Kidney epithelial cell (primary cell): ENCODE measurements around the gene EPHB2. TPM values are rescaled to one million over a fixed set of nuclear protein-coding genes. Genes with fewer than 3 reads are reported as not detected.

Experiments
- DNase-seq: peaks from one replicate; pipeline ENCODE4 v3.0.0-alpha.2; 2010; ENCODE audit warnings: low read depth
- H3K27me3 ChIP-seq: 2 replicates; pipeline ENCODE4 v1.6.0; 2011; ENCODE audit warnings: low read length; ENCODE audit not compliant: control insufficient read depth, insufficient read depth
- H3K36me3 ChIP-seq: 2 replicates; pipeline ENCODE4 v1.5.1; 2011; ENCODE audit warnings: low read length; ENCODE audit not compliant: control insufficient read depth, insufficient read depth
- H3K4me3 ChIP-seq: 2 replicates; pipeline ENCODE4 v1.5.1; 2011; ENCODE audit warnings: low read depth, mild to moderate bottlenecking, control low read depth, low read length
- CTCF ChIP-seq: IDR thresholded peaks from 2 replicates; pipeline ENCODE4 v1.5.1; 2011; ENCODE audit warnings: mild to moderate bottlenecking, moderate library complexity, low read length, control low read depth, inconsistent platforms; ENCODE audit not compliant: insufficient read depth, poor library complexity, severe bottlenecking
- total RNA-seq: library from RNA; depleted of rRNA; stranded (reverse); fragments of >200 nt; gene quantifications from 2 replicates; pipeline ENCODE4 v1.2.3, GENCODE V29; 2015

EPHB2 gene
- total RNA-seq, 1 donor from 2014 or later = 111 TPM

- DNase-seq = no peak
- H3K36me3 ChIP-seq = no peaks in the 10 kb centered on the region
- H3K4me3 ChIP-seq = no peak overlapping the region
- TF ChIP-seq CTCF = no peak
- H3K27me3 ChIP-seq = no peaks in the 10 kb centered on the region
Measured at GRCh38 chr1:22807340-22807739, 96.7 kb downstream of the EPHB2 start.

- TF ChIP-seq CTCF = no peak
- DNase-seq = no peak
- H3K27me3 ChIP-seq = no peaks in the 10 kb centered on the region
- H3K36me3 ChIP-seq = no peaks in the 10 kb centered on the region
- H3K4me3 ChIP-seq = no peak overlapping the region
Measured at GRCh38 chr1:22808186-22808675, 97.6 kb downstream of the EPHB2 start.

- no peak for DNase-seq
- no peak for TF ChIP-seq CTCF
- Histone ChIP-seq H3K4me3 (no peak overlapping the region), H3K36me3 (no peaks in the 10 kb centered on the region), H3K27me3 (no peaks in the 10 kb centered on the region)
Measured at GRCh38 chr1:22808676-22809483, 98.2 kb downstream of the EPHB2 start.

- no peak overlapping the region for H3K4me3 ChIP-seq
- no peaks in the 10 kb centered on the region for H3K27me3 ChIP-seq
- no peak for TF ChIP-seq CTCF
- no peaks in the 10 kb centered on the region for H3K36me3 ChIP-seq
- DNase-seq = no peak
Measured at GRCh38 chr1:22809783-22810182, 99.1 kb downstream of the EPHB2 start.

- DNase-seq = no peak
- Histone ChIP-seq H3K36me3 (no peaks in the 10 kb centered on the region), H3K4me3 (no peak overlapping the region), H3K27me3 (no peaks in the 10 kb centered on the region)
- no peak for TF ChIP-seq CTCF
Measured at GRCh38 chr1:22810378-22810777, 99.7 kb downstream of the EPHB2 start.
